ENCODE data around the gene TMEM212.

The TMEM212 gene

GRCh38 chr3:171834461-171834801, 8.7 kb upstream of the TMEM212 start:
- no peak for DNase-seq (ENCODE audit: low read depth in 2 of 2)

DNA sequence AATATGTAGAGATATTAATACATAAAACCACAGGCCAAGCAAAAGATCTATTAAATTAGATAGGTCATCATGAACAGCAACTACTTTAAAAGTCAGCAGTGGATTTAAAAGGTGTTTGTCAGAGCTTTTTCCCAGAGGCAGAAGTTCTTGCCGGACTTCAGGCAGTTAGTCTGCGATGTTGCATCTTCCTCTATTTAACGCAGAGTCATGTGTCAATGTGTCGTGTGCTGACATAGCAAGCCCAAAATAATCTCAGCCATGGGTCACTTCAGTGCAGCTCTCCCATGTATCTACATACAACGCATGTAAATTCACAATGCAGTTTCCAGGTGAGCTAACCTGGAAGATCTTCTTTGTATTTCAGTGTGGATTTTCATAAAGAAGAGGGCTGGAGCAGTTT, 8.0 kb upstream of the TMEM212 start:
- no peak for DNase-seq (ENCODE audit: low read depth in 2 of 2)

- DNase-seq (ENCODE audit: low read depth in 2 of 2): no peak
These were observed 7.5 kb upstream of the TMEM212 start for GRCh38 chr3:171835613-171836012.

GRCh38 chr3:171836855-171837254, 6.3 kb upstream of the TMEM212 start:
- DNase-seq (ENCODE audit: low read depth in 2 of 2): no peak

- no peak for DNase-seq (ENCODE audit: low read depth in 2 of 2)
These were observed 5.5 kb upstream of the TMEM212 start for GRCh38 chr3:171837698-171838097.

- DNase-seq (ENCODE audit: low read depth in 2 of 2): no peak
These were observed 4.9 kb upstream of the TMEM212 start for GRCh38 chr3:171838218-171838720.

DNA sequence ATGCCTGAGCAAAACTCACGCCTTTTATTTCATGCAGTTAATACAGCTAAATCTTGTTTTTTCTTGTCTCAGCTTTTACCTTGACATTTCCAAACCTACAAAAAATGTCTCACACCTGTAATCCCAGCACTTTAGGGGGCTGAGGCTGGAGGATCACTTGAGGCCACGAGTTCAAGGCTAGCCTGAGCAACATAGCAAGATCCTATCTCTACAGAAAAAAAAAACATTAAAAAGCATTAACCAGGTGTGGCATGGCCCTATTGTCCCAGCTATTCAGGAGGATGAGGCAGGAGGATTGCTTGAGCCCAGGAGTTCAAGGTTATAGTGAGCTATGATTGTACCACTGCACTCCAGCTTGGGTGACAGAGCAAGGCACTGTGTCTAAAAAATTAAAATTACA, 3.9 kb upstream of the TMEM212 start:
- DNase-seq (ENCODE audit: low read depth in 2 of 2): no peak

- DNase-seq (ENCODE audit: low read depth in 2 of 2): no peak
These were observed 2.7 kb upstream of the TMEM212 start for GRCh38 chr3:171840445-171840810.

GRCh38 chr3:171840811-171841619, 2.1 kb upstream of the TMEM212 start:
- DNase-seq (ENCODE audit: low read depth in 2 of 2): no peak

- DNase-seq (ENCODE audit: low read depth in 2 of 2): no peak
These were observed 1.5 kb upstream of the TMEM212 start for GRCh38 chr3:171841620-171842000.

GRCh38 chr3:171844873-171845272, 1.7 kb downstream of the TMEM212 start:
- DNase-seq (ENCODE audit: low read depth in 2 of 2): no peak

- no peak for DNase-seq (ENCODE audit: low read depth in 2 of 2)
These were observed 2.5 kb downstream of the TMEM212 start for GRCh38 chr3:171845481-171846284.

DNA sequence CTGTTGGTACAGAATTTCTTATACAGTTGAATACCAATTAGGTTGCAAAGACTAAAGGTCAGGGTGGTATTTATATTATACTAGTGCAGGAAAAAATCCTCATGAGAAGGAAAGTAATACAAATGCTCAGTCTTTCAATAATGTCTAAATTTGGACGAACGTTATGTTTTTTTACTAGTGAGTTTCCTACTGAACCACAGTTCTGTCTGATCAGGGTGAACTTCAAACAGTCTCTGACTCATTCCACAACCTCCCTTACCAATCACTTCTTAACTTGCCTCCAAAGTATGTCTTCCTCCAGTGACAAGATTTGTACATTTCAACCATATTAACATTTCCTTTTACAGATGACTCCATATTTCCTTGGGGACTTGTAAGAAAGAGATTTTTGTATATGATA, 3.4 kb downstream of the TMEM212 start:
- DNase-seq (ENCODE audit: low read depth in 2 of 2): no peak

GRCh38 chr3:171847133-171847532, 4.0 kb downstream of the TMEM212 start:
- no peak for DNase-seq (ENCODE audit: low read depth in 2 of 2)

GRCh38 chr3:171847595-171848259, 4.6 kb downstream of the TMEM212 start:
- no peak for DNase-seq (ENCODE audit: low read depth in 2 of 2)

- no peak for DNase-seq (ENCODE audit: low read depth in 2 of 2)
These were observed 6.6 kb downstream of the TMEM212 start for GRCh38 chr3:171849617-171850319.

DNA sequence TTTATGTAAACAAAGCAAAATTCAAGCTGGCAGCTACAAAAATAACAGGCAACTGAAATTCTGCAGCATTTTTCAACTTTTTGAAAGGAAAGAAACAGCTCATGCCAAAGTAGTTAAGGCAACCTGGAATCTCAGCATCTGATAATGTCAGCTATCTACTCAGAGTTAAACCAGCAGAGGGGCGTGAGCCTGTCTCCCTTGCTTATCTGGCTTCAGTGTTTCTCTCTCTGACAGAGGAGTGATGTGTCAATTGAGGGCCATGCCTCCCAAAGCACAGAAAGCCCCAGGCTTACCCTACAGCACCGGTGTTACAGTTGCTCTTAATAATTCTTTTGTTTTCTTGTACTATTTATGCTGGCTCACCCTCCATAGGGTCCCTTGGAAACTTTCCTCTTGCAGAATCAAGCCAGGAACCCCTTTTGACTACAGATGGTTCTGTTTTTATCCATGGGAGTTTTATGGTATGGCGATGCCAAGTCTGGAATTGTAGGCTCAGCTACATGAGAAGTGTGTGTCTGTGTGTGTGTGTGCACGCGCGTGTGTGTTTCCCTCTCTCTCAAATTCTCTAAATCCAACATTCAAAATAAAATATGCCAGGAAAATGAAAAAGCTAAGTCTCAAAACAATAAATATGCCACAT, 7.3 kb downstream of the TMEM212 start:
- no peak for DNase-seq (ENCODE audit: low read depth in 2 of 2)

GRCh38 chr3:171850960-171851659, 8.0 kb downstream of the TMEM212 start:
- no peak for DNase-seq (ENCODE audit: low read depth in 2 of 2)

DNA sequence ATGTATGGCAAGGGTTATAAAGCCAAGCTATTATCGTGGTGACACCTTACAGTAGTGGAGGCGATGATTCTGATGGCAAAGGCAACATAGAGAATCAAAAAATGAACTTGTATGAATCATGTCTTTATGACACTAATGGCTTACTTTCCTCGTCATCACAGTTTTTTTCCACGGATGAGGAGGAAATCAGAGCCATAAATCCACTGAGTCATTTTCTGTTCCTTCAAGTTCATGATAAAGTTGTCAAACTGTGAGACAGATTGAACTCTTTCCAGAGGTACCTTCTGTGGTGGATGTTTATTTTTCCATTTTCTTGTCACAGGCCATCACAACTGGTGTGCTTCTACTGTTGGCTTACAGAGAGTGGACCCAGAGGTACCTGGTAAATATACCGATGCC, 8.5 kb downstream of the TMEM212 start:
- DNase-seq (ENCODE audit: low read depth in 2 of 2): no peak

- DNase-seq (ENCODE audit: low read depth in 2 of 2): no peak
These were observed 11.6 kb downstream of the TMEM212 start for GRCh38 chr3:171854649-171855305.

All from stimulated activated CD8-positive, alpha-beta memory T cell treated with anti-CD3 and anti-CD28 coated beads, Interleukin-2, amount 100 ng/mL, for 48 hours (primary cell).